Fibroblast of lung (primary cell): ENCODE results near the gene SETBP1. TPM values are rescaled to one million over a fixed set of nuclear protein-coding genes. Genes with fewer than 3 reads are reported as not detected.

Source experiments
- DNase-seq, 2 donors: peaks; one replicate each; pipeline versions ENCODE4 v3.0.0 to v3.0.0-alpha.2; 2010; ENCODE audit warnings: low read depth in 2 of 2
- H2AFZ ChIP-seq: 2 replicates; pipeline ENCODE4 v1.5.1; 2012; ENCODE audit warnings: low read length, control low read depth, inconsistent platforms
- H3K27ac ChIP-seq: 2 replicates; pipeline ENCODE4 v1.5.1; 2011; ENCODE audit warnings: low read length, control low read depth; ENCODE audit not compliant: insufficient read depth
- H3K27me3 ChIP-seq: 2 replicates; pipeline ENCODE4 v1.5.1; 2011; ENCODE audit warnings: mild to moderate bottlenecking, low read length; ENCODE audit not compliant: control insufficient read depth, insufficient read depth
- H3K36me3 ChIP-seq: 2 replicates; pipeline ENCODE4 v1.5.1; 2011; ENCODE audit warnings: low read length; ENCODE audit not compliant: control insufficient read depth, insufficient read depth
- H3K4me1 ChIP-seq: 2 replicates; pipeline ENCODE4 v1.5.1; 2011; ENCODE audit warnings: low read length; ENCODE audit not compliant: control insufficient read depth, insufficient read depth; ENCODE audit errors: extremely low read depth
- H3K4me2 ChIP-seq: 2 replicates; pipeline ENCODE4 v1.5.1; 2011; ENCODE audit warnings: low read length, control low read depth; ENCODE audit not compliant: insufficient read depth; ENCODE audit errors: extremely low read depth
- H3K4me3 ChIP-seq, 4 experiments: fragments of 200-600 bp in 1 of 4; sonication (generic) in 1 of 4; replicated peaks in 1 of 4; 2 replicates each; pipeline ENCODE4 v1.5.1; 2011 to 2016; ENCODE audit warnings: low read length in 4 of 4, low read depth in 3 of 4, mild to moderate bottlenecking in 3 of 4, control low read depth in 2 of 4, inconsistent platforms in 1 of 4, mixed read lengths in 1 of 4; ENCODE audit not compliant: insufficient read depth in 1 of 4; ENCODE audit errors: control extremely low read depth in 1 of 4
- H3K79me2 ChIP-seq: 2 replicates; pipeline ENCODE4 v1.5.1; 2012; ENCODE audit warnings: mild to moderate bottlenecking, low read length, inconsistent platforms; ENCODE audit not compliant: control insufficient read depth, insufficient read depth
- H3K9ac ChIP-seq: 2 replicates; pipeline ENCODE4 v1.5.1; 2011; ENCODE audit warnings: mild to moderate bottlenecking, low read length, control low read depth; ENCODE audit not compliant: insufficient read depth
- H3K9me3 ChIP-seq: 2 replicates; pipeline ENCODE4 v1.5.1; 2012; ENCODE audit warnings: low read depth, low read length; ENCODE audit not compliant: control insufficient read depth, insufficient read depth
- H4K20me1 ChIP-seq: 2 replicates; pipeline ENCODE4 v1.5.1; 2011; ENCODE audit warnings: low read length; ENCODE audit not compliant: control insufficient read depth, insufficient read depth; ENCODE audit errors: extremely low read depth
- EZH2 ChIP-seq: IDR thresholded peaks from 2 replicates; pipeline ENCODE4 v1.5.1; 2012; ENCODE audit warnings: low read length, control low read depth, mild to moderate bottlenecking; ENCODE audit errors: missing control alignments
- polyA plus RNA-seq, 2 donors: library from polyadenylated mRNA; depleted of rRNA in 1 of 2; stranded (reverse) in 1 of 2; unstranded in 1 of 2; fragments of >200 nt; gene quantifications; 2 replicates each; pipeline ENCODE4 v1.2.1, GENCODE V29; 2011 to 2012; ENCODE audit warnings: missing spikeins in 1 of 2
- total RNA-seq: library from RNA; depleted of rRNA; stranded (reverse); fragments of >200 nt; gene quantifications from 2 replicates; pipeline ENCODE4 v1.2.1, GENCODE V29; 2014
- TF ChIP-seq, protein P1 (sequence below), 2 donors: IDR thresholded peaks in 1 of 2; conservative IDR thresholded peaks in 1 of 2; 1 replicate in 1 of 2; 2 replicates in 1 of 2; pipeline ENCODE4 v1.5.1; 2011 to 2012; ENCODE audit warnings: low read length in 2 of 2, control low read depth in 1 of 2, inconsistent platforms in 1 of 2, low read depth in 1 of 2, mild to moderate bottlenecking in 1 of 2

Gene SETBP1
- total and polyA plus RNA-seq, 2 donors (not counting 1 experiment from before 2014, with no cell fraction given) = 4.5 to 5.4 TPM

- H3K4me1 ChIP-seq = peaks cover 10% of the 10 kb centered on the region
- TF ChIP-seq, protein P1, sequence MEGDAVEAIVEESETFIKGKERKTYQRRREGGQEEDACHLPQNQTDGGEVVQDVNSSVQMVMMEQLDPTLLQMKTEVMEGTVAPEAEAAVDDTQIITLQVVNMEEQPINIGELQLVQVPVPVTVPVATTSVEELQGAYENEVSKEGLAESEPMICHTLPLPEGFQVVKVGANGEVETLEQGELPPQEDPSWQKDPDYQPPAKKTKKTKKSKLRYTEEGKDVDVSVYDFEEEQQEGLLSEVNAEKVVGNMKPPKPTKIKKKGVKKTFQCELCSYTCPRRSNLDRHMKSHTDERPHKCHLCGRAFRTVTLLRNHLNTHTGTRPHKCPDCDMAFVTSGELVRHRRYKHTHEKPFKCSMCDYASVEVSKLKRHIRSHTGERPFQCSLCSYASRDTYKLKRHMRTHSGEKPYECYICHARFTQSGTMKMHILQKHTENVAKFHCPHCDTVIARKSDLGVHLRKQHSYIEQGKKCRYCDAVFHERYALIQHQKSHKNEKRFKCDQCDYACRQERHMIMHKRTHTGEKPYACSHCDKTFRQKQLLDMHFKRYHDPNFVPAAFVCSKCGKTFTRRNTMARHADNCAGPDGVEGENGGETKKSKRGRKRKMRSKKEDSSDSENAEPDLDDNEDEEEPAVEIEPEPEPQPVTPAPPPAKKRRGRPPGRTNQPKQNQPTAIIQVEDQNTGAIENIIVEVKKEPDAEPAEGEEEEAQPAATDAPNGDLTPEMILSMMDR (conservative IDR thresholded peaks at IDR 0.05 in 1 of 2, IDR thresholded peaks at IDR 0.05 in 1 of 2; ENCODE audit: low read depth in 1 of 2, low read length in 2 of 2) = no peak
- TF ChIP-seq EZH2 = no peak
- H3K27ac ChIP-seq = no peak overlapping the region
- no peaks in the 10 kb centered on the region for H3K9me3 ChIP-seq
- no peaks in the 10 kb centered on the region for H4K20me1 ChIP-seq
- H2AFZ ChIP-seq = no peak overlapping the region
- H3K9ac ChIP-seq = no peak overlapping the region
- H3K36me3 ChIP-seq = no peaks in the 10 kb centered on the region
- no peaks in the 10 kb centered on the region for H3K79me2 ChIP-seq
- H3K4me3 ChIP-seq = no peak overlapping the region
- no peak overlapping the region for H3K4me2 ChIP-seq
- no peak for DNase-seq
- H3K27me3 ChIP-seq = no peaks in the 10 kb centered on the region
Observed at GRCh38 chr18:45008694-45009413, 328.2 kb downstream of the SETBP1 start.

GRCh38 chr18:45009756-45010155 is 329.1 kb downstream of the SETBP1 start:
- no peaks in the 10 kb centered on the region for H3K9me3 ChIP-seq
- H3K4me1 ChIP-seq = peaks cover 13% of the 10 kb centered on the region
- no peak overlapping the region for H3K4me2 ChIP-seq
- H3K4me3 ChIP-seq = no peak overlapping the region
- no peaks in the 10 kb centered on the region for H3K27me3 ChIP-seq
- H3K36me3 ChIP-seq = no peaks in the 10 kb centered on the region
- no peak overlapping the region for H2AFZ ChIP-seq
- no peaks in the 10 kb centered on the region for H3K79me2 ChIP-seq
- no peak for TF ChIP-seq EZH2
- TF ChIP-seq, protein P1 (conservative IDR thresholded peaks at IDR 0.05 in 1 of 2, IDR thresholded peaks at IDR 0.05 in 1 of 2; ENCODE audit: low read depth in 1 of 2, low read length in 2 of 2) = no peak
- H3K27ac ChIP-seq = no peak overlapping the region
- H4K20me1 ChIP-seq = no peaks in the 10 kb centered on the region
- H3K9ac ChIP-seq = no peak overlapping the region
- peak in 1 of 2 donors; percentile 2 for DNase-seq

DNA sequence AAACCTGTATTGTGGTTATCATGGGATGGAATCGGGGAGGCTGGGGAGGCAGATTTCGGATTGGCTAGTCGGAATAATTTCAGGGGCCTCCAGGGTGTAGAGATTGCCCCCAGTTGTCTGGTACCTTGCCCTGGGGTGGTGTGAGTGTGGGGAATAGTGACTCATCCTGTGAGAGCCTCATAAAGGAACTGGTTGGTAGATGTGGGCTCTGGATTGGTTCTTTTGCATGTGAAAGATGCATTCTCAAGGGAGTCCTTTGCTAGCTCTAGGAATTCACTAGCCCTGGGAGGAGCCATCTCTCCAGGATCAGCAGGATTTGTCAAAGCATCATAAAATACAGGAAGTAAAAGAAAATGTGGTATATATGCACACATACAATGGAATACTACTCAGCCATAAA is 331.6 kb downstream of the SETBP1 start:
- H2AFZ ChIP-seq = no peak overlapping the region
- no peaks in the 10 kb centered on the region for H4K20me1 ChIP-seq
- no peak overlapping the region for H3K27ac ChIP-seq
- no peak overlapping the region for H3K4me3 ChIP-seq
- no peaks in the 10 kb centered on the region for H3K9me3 ChIP-seq
- TF ChIP-seq, protein P1 (conservative IDR thresholded peaks at IDR 0.05 in 1 of 2, IDR thresholded peaks at IDR 0.05 in 1 of 2; ENCODE audit: low read depth in 1 of 2, low read length in 2 of 2) = no peak
- TF ChIP-seq EZH2 = no peak
- peak in 1 of 2 donors; percentile 2 for DNase-seq
- H3K4me2 ChIP-seq = no peak overlapping the region
- H3K36me3 ChIP-seq = no peaks in the 10 kb centered on the region
- H3K9ac ChIP-seq = no peak overlapping the region
- no peaks in the 10 kb centered on the region for H3K27me3 ChIP-seq
- H3K4me1 ChIP-seq = peaks cover 10% of the 10 kb centered on the region
- H3K79me2 ChIP-seq = no peaks in the 10 kb centered on the region
